Left colon (tissue), 2 donors: ENCODE measurements around the gene CHAD. TPM values are rescaled to one million over a fixed set of nuclear protein-coding genes. Genes with fewer than 3 reads are reported as not detected.
A peak's percentile ranks its signal among the peaks of the same experiment; 100 is the strongest.

ENCODE experiments used
- ATAC-seq: fragments of 200-7000 bp; cut with Tn5 transposase; one replicate; pipeline ENCODE4 v1.9.1; 2020; ENCODE audit warnings: mild to moderate bottlenecking, moderate library complexity
- DNase-seq, 2 donors: peaks; one replicate each; pipeline ENCODE4 v3.0.0-alpha.2; 2020
- intact Hi-C, 2 donors: fragments of 100-400 bp; cut with DNase I in 1 of 2; cut with micrococcal nuclease in 1 of 2; formaldehyde crosslinking; loops; one replicate each; pipeline versions ENCODE4 v1.11.2 to v1.14.0; 2022; cut with DNase I, micrococcal nuclease
- long read RNA-seq: library from polyadenylated mRNA; unstranded; transcript quantifications from one replicate; pipeline ENCODE4 v2.0.0, GENCODE V29; 2021
- total RNA-seq, 2 donors: library from RNA; stranded (reverse); fragmentation: NEBNext Ultra II Directional; extraction: Animal tissue kit (Norgen Biotek cat#: 25700); gene quantifications; one replicate each; pipeline ENCODE4 v1.2.1, GENCODE V29; 2021
- donor health status: DM: no; HTN: no; CAD: no.
- donor health status: DM: yes; HTN: yes; CAD: no.

The CHAD gene, protein sequence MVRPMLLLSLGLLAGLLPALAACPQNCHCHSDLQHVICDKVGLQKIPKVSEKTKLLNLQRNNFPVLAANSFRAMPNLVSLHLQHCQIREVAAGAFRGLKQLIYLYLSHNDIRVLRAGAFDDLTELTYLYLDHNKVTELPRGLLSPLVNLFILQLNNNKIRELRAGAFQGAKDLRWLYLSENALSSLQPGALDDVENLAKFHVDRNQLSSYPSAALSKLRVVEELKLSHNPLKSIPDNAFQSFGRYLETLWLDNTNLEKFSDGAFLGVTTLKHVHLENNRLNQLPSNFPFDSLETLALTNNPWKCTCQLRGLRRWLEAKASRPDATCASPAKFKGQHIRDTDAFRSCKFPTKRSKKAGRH
- 1 to 10 TPM; 4.5 to 7.1 TPM for total RNA-seq
- long read RNA-seq, partial matches to known transcripts, result 0 of 7 reads
- long read RNA-seq, other reads (novel, unspliced or antisense), result 7 of 7 reads

DNA sequence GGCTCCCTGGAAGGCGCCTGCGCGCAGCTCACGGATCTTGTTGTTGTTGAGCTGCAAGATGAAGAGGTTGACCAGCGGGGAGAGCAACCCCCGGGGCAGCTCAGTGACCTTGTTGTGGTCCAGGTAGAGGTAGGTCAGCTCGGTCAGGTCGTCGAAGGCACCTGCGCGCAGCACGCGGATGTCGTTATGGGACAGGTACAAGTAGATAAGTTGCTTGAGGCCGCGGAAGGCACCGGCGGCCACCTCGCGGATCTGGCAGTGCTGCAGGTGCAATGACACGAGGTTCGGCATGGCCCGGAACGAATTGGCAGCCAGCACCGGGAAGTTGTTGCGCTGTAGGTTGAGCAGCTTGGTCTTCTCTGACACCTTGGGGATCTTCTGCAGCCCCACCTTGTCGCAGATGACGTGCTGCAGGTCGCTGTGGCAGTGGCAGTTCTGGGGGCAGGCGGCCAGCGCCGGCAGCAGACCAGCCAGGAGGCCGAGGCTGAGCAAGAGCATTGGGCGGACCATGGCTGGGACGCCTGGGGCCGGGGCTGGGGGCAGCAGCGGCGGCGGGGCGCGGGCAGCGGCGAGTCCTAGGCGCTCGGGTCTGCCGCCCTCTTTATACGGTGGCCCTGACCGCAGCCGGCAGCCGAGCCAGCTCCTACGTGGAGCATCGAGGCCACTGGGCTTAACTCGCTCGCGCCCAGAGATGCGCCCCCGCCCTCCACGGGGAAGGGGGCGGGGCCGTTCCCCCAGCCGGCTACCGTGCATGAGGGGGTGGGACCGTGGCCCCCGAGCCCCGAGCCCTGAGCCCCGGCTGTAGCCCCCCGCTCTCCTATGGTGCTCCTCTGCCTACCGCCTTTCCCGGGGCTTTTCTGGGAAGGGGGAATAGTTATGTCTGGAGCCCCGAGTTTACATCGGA is at the start of gene CHAD:
TSS of gene CHAD (minus strand) at position 577 of the 904 bp plus-strand sequence. CDS start at position 510, 67 bp downstream.
- DNase-seq, result peak in 1 of 2 donors; percentile 26

DNA sequence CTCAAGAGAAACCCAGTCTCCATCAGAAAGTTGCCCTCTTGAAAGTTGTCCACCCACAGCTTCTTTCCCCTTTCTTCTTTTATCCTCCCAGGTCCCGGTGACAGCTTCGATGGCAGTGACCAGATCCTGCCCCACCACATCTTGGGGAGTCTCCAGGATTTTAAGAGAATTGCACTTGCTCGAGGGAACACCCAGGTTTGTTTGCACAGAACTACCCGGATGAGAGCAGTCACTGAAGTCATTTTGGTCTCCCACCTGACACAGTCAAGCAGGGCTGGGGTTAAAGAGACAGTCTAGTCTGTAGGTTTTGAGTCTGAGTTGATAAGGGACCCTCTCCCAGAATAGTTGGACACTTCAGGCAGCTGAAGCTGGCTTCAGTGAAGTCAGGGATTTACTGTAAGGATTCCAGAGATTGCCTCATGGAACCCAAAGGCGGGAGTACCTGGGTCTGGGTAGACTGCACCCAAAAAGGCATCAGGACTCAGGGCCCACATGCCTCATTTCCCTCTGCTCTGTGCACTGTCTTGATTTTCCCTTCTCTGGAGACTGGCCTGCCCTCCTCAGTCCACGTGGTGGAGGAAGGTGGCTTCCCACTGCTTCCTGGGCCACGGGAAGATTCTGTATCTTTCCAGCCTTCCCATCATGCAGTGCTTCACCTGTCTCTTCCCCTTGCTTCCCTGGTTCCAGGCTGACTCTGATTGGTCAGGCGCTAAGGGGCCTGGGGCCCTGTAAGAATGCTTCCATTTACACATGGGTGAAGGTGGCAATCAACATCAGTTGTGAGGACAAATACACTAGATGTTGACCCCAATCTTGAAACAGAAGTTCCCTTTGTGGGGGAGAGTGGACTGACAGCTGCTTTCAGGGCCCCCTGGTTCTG is 49.1 kb upstream of the CHAD start:
- intact Hi-C loops, result no loop called here
- no peak for DNase-seq
- ATAC-seq, result peak; percentile 66

More for the DNA sequence above, at the start of gene CHAD:
- intact Hi-C loops, result no loop called here
- ATAC-seq, result no peak

DNA sequence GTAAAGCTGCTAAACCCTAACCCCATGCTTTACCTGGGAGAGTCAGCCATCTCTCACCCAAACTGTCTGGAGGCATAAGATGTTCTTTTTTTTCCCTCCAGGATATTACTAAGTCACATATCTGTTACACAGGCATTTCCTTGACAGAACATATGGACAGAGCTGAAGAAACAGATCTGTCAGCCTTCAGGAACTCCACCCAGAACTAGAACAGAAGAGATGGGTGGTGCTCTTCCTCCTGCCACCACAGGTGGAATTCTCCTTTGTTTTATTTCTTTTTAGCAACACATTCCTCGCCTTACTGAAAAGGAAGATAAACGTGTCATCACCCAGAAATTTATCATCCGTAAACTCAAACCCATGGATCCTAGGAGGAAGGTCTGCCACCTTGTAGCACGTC is 48.3 kb upstream of the CHAD start:
- intact Hi-C loops, result no loop called here
- DNase-seq (no peak), ATAC-seq (peak; percentile 63)

DNA sequence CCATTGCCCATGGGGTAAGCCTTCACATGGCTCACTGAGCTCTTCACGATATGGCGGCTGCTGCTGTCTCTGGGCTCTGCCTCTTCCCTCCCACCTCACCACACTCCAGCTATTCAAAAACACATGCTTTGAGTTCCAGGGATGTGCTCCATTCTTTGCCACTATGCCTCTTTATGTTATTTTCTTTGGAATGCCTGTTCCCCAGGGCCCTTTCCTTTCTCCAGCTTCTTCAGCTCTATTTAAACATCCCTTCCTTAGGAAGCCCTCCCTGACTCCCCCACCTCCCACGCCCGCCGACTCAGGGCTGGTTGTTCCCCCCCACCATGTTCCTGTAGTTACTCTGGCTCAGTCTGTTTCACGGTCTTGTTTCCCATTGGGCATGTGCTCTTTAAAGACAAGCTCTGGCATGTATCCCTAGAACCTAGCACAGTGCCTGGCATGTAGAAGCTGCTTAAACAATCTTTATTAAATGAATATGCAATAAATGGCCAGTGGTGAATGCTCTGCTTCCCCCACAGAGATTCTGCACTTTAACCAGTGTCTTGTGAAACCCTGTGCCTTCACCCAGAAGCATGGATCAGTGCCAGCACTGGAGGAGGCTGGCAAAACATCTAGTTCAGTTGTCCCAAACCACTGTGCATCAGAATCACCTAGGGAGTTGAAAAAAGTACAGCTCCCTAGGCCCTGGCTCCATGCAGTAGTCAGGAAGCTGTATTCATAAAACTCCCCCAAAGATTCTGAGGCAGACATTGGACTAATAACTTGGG is 46.4 kb upstream of the CHAD start:
- no peak for ATAC-seq
- intact Hi-C loops, result no loop called here
- DNase-seq, result no peak

DNA sequence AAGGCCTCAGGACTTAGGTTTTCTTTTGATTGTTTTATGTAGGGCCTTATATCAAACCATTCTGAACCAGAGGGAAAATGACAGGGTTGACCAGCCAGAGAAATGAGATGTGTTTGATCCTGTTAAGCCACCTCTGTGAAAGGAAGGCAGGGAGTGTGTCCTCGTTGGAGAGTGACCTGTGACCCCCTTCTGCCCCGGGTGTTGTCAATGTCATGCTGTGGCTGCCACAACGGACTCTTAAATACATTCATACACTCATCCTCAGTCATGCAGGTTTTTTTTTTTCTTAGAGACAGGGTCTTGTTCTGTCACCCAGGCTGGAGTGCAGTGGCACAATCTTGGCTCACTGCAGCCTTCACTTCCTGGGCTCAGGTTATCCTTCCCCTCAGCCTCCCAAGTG is 45.7 kb upstream of the CHAD start:
- DNase-seq (no peak), ATAC-seq (no peak)
- intact Hi-C loops, result no loop called here

DNA sequence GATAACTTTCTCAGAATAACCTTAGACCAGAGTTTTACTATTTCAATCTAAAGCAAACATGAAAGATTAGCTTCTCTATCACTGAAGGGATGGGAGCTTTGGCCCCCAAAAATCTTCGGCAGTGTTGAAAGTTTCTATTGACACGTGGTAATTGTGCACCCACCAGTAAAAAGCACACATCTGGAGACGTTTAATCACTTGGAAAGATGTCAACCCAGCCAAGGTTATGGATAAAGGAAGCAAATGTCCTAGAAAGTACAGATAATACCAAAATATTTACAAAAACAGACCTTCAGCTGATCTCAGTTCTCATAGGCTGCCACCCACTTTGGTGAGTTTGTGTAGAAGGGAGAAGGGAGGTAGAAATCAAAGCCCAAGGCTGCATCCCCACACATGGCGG is 44.8 kb upstream of the CHAD start:
- DNase-seq, result no peak
- ATAC-seq, result no peak
- intact Hi-C loops, result no loop called here

DNA sequence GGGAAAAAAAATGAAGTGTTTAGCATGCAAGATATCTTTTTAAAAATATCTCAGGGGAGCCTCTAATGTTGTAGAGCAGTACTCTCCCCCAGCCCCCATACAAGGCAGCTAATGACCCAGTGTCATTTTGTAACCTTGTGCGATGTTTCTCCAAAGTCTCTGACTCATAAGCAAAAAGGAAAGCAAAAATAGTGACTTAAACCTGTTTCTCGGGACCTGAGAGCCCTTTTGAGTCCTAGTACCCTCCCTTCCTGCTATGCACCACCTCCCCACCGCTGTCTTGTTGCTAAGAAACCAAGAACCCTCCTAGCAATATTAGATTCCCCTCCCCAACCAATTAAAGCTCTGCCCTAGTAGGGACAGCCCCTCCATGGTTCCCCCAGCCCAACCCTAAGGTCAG is 42.4 kb upstream of the CHAD start:
- ATAC-seq (no peak), DNase-seq (no peak)
- intact Hi-C loops, result no loop called here

DNA sequence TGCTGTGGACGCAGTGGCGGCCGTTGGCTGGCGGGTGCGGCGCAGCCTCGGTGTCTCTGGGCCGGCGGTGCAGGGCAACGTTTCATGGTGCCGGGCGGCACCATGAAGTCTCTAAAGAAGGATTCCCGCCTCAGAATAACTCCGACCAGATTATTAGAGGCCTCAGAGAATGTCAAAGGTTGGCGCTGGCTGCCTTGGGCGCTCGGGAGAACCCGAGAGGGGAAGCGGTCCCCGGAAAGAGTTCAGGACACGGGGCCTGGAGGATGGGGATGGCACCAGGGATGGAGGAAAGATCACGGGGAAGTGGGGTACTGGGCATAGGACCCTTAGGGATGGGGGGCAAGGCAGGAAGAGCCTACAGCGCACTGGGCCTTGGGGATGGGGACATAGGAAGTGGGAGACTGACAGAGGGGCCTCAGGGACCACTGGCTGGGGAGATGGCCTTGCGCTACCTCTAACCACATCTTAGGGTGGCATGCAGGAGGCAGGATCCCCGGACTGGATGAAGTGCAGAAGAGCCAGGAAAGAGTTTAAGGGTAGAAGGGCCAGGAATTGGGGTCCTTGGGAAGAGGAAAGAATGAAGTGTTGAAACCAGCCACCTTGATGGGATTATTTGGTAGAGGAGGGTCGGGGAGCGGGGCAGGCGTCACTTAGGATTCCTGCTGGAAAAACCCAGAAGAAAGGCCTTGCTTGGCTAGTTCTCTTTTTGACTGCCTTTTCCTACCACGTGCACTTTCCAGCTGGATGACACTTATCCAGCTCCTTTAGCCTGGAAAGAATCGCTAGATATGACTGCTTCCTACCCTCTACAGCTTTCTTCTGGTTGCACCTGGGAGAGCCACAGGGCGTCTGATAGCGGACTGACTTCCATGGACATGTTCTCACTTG is 40.1 kb upstream of the CHAD start:
- ATAC-seq (no peak), DNase-seq (no peak)
- intact Hi-C loops, result no loop called here

DNA sequence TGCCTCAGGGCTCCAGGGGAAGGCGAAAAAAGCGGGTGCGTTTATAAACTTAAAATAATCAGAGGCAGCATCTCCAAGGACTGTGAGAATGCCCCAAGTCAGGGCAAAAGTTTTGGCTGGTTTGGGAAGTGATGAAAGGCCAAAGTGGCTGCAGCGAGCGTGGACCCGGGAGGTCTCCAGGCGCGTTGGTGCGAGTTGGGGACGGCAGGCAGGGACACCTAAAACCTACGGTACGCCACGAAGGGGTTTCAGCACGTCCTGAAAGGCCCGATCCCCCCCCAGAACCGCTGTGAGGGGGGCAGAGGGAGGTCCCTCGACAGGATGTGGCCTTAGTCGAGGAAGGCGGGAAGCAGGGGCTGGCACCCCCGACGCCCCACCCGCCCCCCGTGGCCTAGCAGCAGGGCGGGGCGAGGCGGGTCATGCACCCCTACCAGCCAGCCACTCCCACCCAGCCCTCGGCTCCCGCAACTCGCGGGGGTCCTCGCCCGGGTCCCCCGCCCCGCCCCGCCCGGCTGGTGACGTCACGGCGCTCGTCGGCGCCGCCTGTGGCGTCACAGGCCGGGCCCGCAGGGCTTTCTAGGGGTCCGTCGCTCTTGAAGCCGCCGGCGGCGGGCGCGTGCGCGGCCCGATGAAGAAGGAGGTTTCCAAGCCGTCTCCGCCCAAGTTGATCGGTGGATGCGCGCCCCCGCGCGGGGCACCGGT is 39.3 kb upstream of the CHAD start, which contains the start of gene MYCBPAP:
TSS of gene MYCBPAP (plus strand) at position 569 of the 702 bp plus-strand sequence. CDS start 236 bp downstream, outside the sequence.
- intact Hi-C loops, result no loop called here
- ATAC-seq, result peak; percentile 63
- DNase-seq, result peak; percentile 84 to 92

DNA sequence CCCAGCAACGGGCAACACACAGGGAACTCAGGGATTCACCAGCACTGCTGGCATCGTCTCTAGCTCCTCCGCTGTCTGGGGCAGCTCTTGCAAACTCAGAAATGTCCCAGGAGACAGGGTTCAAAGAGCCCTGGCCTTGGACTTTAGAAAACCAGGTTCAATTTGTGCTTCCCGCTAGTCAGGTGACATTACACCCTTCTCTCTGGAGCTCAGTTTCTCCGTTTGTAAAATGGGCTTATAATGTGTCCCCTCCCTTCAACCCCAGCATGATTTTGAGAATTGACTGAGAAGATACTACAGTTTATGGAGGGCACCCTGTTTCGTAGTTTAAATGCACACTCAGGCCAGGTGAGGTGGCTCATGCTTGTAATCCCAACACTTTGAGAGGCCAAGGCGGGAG is 37.6 kb upstream of the CHAD start:
- no peak for ATAC-seq
- intact Hi-C loops, result no loop called here
- DNase-seq, result no peak

DNA sequence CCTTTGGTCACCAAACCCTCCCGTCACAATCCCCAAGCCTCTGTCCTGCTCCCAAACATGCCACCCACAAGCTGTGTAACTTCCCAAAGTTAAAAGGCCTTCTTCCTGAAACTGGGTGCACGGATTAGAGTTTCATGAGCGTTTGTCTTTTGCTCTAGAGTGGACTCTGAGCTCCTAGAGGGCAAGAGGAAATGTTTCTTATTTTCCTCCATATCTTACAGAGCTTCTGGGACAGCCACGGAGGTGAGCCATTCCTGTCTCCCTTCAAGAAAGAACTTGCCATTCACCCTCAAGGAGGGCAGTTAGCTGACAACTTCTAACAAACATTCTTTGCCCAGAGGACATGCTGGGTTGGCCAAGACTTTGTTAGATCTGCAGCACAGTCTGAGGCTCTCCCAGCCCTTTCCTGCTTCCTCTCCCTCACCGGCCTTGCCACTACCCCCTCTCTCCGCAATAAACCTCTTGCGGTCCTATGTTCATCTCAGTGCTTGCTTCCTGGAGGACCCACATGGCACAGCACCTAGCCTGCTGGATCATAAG is 37.0 kb upstream of the CHAD start:
- DNase-seq, result no peak
- intact Hi-C loops, result no loop called here
- ATAC-seq, result peak; percentile 41

DNA sequence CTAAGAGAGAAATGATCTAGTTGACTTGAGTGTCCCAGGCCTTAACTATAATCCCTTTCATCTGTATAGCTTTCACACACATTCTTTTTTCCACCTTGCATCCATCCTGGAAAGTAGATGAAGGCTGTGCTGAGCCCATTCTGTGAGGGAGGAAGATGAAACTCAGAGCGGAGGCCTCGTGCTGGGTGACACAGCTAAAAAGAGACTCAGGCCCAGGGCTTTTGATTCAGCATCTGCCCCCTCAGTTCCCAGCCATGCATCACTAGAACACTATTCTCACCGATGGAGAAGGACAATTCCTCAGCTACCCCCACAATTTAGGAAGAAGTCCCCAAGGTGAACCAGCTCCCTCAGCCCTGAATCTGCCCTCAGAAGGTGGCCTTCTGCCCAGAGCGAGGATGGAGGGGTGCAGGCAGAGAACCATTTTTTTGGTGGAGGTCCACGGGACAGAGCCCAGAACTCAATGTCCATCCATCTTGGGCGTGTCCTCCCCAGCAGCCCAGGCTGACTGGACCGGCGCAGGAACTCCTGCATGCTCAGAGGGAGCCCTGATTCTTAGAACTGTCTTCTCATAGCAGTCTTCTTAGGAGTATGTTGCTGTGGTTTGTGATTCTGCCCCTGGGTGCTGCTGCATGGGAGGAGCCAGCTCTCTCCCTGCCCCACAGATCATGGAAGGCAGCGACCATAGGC is 33.8 kb upstream of the CHAD start:
- ATAC-seq (no peak), DNase-seq (no peak)
- intact Hi-C loops, result no loop called here

DNA sequence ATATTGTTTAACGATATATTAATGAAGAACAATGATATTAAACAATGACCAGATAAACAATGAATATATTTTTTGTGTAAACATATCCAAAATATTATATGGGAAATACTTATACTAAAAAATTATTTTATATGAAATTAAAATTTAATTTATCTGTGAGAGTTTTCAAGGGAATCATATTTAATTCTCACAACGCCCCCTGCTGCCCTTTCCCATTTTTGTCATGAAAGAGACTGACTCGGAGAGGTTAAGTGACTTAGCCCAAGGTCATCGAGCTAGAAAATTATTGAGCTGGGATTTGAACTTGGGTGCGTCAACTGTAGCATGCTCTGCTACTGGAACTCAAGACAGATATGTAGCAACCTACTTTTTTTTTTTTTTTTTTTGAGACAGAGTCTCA is 32.4 kb upstream of the CHAD start:
- intact Hi-C loops, result no loop called here
- DNase-seq (peak in 1 of 2 donors; percentile 66), ATAC-seq (no peak)

DNA sequence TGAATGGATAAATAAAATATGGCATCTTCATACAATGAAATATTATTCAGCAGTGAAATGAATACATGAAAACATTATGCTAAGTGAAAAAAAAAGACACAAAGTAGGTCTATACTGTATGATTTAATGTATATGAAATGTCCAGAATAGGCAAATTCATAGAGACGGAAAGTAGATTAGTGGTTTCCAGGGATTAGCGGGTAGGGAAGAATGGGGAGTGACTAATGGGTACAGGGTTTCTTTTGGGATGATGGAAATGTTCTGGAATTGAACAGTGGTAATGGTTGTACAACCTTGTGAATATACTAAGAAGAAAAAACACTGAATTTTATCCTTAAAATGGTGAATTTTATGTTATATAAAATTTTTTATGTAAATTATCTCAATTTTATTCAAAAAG is 31.0 kb upstream of the CHAD start:
- ATAC-seq, result no peak
- DNase-seq, result no peak
- intact Hi-C loops, result no loop called here

DNA sequence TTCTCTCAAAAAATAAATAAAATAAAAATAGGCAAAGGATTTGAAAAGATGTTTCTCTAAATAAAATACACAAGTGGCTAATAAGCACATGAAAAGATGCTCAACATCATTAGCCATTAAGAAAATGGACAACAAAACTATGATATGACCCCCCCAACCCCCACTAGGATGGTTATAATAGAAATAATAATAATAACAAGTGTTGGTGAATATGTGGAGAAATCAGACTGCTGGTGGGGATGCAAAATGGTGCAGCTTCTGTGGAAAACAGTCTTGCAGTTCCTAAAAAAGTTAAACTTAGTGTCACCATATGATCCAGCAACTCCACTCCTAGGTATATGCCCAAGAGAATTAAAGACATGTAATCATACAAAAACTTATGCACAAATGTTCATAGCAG is 30.6 kb upstream of the CHAD start:
- intact Hi-C loops, result no loop called here
- DNase-seq, result no peak
- ATAC-seq, result no peak
